Esophagus squamous epithelium (tissue), 5 donors: Measurements from ENCODE around the gene ZBTB11. TPM values are rescaled to one million over a fixed set of nuclear protein-coding genes. Genes with fewer than 3 reads are reported as not detected.
"Not testable (repeated sequence)": the region's sequence is repeated elsewhere in the genome, so short reads cannot be mapped to it uniquely, and the experiment has no call there.

Experiments
- DNase-seq: peaks from one replicate; lab custom pipeline; 2025; lab: John Stamatoyannopoulos, UW
- H3K27ac ChIP-seq, 4 donors: fragments of 200-600 bp; sonication (generic); one replicate each; pipeline ENCODE4 v1.5.1; 2016 to 2019; ENCODE audit warnings: mild to moderate bottlenecking in 1 of 4
- H3K27me3 ChIP-seq, 4 donors: fragments of 200-600 bp; sonication (generic); 1 replicate in 3 of 4; 2 replicates in 1 of 4; pipeline versions ENCODE4 v1.5.1 to v1.6.0; 2017 to 2021; ENCODE audit warnings: antibody characterized with exemption in 1 of 4
- H3K36me3 ChIP-seq, 3 donors: fragments of 200-600 bp; sonication (generic); one replicate each; pipeline ENCODE4 v1.5.1; 2016 to 2019
- H3K4me1 ChIP-seq, 3 donors: fragments of 200-600 bp; sonication (generic); one replicate each; pipeline ENCODE4 v1.5.1; 2017 to 2019
- H3K4me3 ChIP-seq, 4 donors: fragments of 200-600 bp; sonication (generic); 1 replicate in 3 of 4; 2 replicates in 1 of 4; pipeline ENCODE4 v1.5.1; 2016 to 2019; ENCODE audit warnings: mild to moderate bottlenecking in 2 of 4, moderate library complexity in 1 of 4
- H3K9me3 ChIP-seq, 3 donors: fragments of 200-600 bp; sonication (generic); one replicate each; pipeline ENCODE4 v1.5.1; 2016 to 2019
- POLR2A ChIP-seq, 4 donors: fragments of 450-650 bp; IDR thresholded peaks; one replicate each; pipeline ENCODE4 v1.6.1; 2017; ENCODE audit warnings: antibody characterized with exemption in 4 of 4, mild to moderate bottlenecking in 4 of 4, moderate library complexity in 3 of 4
- WGBS, 2 donors: methylation state at CpG; one replicate each; pipeline ENCODE4 v1.1.5; 2018; 5-methylcytosine and 5-hydroxymethylcytosine counted together
- intact Hi-C: fragments of 100-400 bp; cut with DNase I; formaldehyde crosslinking; loops from one replicate; pipeline ENCODE4 v1.15.0; 2022
- total RNA-seq, 4 donors: library from RNA; depleted of rRNA; stranded (reverse); fragments of >200 nt; gene quantifications; one replicate each; pipeline ENCODE4 v1.1.0, GENCODE V29; 2016
- TF ChIP-seq, protein P1 (sequence below), 6 experiments: fragments of 450-650 bp in 4 of 6; fragments of 200-600 bp in 2 of 6; sonication (generic) in 2 of 6; IDR thresholded peaks; one replicate each; pipeline ENCODE4 v1.5.1; 2016 to 2019; ENCODE audit warnings: antibody characterized with exemption in 6 of 6, mild to moderate bottlenecking in 4 of 6, moderate library complexity in 4 of 6
- donor health status: DM: yes; HTN: yes; CAD: no.

Gene ZBTB11
- total RNA-seq, 4 donors from 2014 or later, result 12.7 to 26.9 (median 18.8) TPM

DNA sequence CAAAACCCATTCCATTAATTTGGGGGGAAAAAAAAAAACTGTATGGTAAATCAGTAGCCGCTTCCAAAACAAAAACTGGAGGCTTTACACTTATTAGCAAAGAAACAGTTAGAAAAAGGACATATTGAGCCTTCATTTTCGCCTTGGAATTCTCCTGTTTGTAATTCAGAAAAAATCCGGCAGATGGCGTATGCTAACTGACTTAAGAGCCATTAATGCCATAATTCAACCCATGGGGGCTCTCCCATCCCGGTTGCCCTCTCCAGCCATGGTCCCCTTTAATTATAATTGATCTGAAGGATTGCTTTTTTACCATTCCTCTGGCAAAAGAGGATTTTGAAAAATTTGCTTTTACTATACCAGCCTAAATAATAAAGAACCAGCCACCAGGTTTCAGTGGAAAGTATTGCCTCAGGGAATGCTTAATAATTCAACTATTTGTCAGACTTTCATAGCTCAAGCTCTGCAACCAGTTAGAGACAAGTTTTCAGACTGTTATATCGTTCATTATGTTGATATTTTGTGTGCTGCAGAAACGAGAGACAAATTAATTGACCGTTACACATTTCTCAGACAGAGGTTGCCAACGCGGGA lies 18.9 kb upstream of the ZBTB11 start:
- Histone ChIP-seq H3K27ac (no peak overlapping the region), H3K27me3 (no peaks in the 10 kb centered on the region), H3K36me3 (no peaks in the 10 kb centered on the region), H3K4me1 (peaks cover 0 to 21% (median 0%) of the 10 kb centered on the region in 3 donors), H3K9me3 (no peaks in the 10 kb centered on the region), H3K4me3 (no peak overlapping the region)
- no peak for DNase-seq
- WGBS, 2 donors, result 29 to 31% methylated on average over 10 of the region's 10 CpGs
- intact Hi-C loops, result no loop called here
- TF ChIP-seq, protein P1, sequence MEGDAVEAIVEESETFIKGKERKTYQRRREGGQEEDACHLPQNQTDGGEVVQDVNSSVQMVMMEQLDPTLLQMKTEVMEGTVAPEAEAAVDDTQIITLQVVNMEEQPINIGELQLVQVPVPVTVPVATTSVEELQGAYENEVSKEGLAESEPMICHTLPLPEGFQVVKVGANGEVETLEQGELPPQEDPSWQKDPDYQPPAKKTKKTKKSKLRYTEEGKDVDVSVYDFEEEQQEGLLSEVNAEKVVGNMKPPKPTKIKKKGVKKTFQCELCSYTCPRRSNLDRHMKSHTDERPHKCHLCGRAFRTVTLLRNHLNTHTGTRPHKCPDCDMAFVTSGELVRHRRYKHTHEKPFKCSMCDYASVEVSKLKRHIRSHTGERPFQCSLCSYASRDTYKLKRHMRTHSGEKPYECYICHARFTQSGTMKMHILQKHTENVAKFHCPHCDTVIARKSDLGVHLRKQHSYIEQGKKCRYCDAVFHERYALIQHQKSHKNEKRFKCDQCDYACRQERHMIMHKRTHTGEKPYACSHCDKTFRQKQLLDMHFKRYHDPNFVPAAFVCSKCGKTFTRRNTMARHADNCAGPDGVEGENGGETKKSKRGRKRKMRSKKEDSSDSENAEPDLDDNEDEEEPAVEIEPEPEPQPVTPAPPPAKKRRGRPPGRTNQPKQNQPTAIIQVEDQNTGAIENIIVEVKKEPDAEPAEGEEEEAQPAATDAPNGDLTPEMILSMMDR (IDR thresholded peaks at IDR 0.05), result peak; percentile 64 to 80 (median 78)
- no peak for TF ChIP-seq POLR2A (IDR thresholded peaks at IDR 0.05)

DNA sequence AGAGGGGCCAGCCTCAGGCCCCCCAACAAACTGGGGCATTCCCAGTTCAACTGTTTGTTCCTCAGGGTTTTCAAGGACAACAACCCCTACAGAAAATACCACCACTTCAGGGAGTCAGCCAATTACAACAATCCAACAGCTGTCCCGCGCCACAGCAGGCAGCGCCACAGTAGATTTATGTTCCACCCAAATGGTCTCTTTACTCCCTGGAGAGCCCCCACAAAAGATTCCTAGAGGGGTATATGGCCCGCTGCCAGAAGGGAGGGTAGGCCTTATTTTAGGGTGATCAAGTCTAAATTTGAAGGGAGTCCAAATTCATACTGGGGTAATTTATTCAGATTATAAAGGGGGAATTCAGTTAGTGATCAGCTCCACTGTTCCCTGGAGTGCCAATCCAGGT lies 17.9 kb upstream of the ZBTB11 start:
- intact Hi-C loops, H3K9me3 ChIP-seq, DNase-seq, H3K36me3 ChIP-seq, H3K27ac ChIP-seq, H3K4me3 ChIP-seq, H3K27me3 ChIP-seq: not testable (repeated sequence)
- H3K4me1 ChIP-seq, result peaks cover 0 to 21% (median 0%) of the 10 kb centered on the region in 3 donors
- 83 to 86% methylated on average over 4 of the region's 4 CpGs for WGBS, 2 donors

DNA sequence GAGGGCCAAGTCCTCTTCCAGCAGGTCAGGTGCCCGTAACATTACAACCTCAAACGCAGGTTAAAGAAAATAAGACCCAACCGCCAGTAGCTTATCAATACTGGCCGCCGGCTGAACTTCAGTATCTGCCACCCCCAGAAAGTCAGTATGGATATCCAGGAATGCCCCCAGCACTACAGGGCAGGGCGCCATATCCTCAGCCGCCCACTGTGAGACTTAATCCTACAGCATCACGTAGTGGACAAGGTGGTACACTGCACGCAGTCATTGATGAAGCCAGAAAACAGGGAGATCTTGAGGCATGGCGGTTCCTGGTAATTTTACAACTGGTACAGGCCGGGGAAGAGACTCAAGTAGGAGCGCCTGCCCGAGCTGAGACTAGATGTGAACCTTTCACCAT lies 16.6 kb upstream of the ZBTB11 start:
- intact Hi-C loops, H3K27ac ChIP-seq, H3K4me3 ChIP-seq, DNase-seq, H3K36me3 ChIP-seq, H3K27me3 ChIP-seq, H3K9me3 ChIP-seq: not testable (repeated sequence)
- WGBS, 2 donors, result 71% methylated on average over 10 to 13 of the region's 13 CpGs
- peaks cover 0 to 21% (median 0%) of the 10 kb centered on the region in 3 donors for H3K4me1 ChIP-seq
- TF ChIP-seq, protein P1 (IDR thresholded peaks at IDR 0.05), result peak in 5 of 6 experiments; percentile 37 to 75 (median 54)

DNA sequence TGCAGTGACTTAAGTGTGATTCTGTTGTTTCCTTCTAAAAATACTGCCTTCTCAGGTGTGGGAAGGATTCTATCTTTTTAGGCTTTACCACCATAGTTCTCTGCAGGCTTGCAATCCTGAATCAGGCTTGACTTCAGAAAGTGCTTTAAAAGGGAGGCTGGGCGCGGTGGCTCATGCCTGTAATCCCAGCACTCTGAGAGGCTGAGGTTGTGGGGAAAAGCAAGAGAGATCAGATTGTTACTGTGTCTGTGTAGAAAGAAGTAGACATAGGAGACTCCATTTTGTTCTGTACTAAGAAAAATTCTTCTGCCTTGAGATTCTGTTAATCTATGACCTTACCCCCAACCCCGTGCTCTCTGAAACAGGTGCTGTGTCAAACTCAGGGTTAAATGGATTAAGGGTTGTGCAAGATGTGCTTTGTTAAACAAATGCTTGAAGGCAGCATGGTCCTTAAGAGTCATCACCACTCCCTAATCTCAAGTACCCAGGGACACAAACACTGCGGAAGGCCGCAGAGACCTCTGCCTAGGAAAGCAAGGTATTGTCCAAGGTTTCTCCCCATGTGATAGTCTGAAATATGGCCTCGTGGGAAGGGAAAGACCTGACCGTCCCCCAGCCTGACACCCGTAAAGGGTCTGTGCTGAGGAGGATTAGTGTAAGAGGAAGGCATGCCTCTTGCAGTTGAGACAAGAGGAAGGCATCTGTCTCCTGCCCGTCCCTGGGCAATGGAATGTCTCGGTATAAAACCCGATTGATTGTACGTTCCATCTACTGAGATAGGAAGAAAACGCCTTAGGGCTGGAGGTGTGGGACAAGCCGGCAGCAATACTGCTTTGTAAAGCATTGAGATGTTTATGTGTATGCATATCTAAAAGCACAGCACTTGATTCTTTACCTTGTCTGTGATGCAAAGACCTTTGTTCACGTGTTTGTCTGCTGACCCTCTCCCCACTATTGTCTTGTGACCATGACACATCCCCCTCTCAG lies 15.0 kb upstream of the ZBTB11 start:
- Histone ChIP-seq H3K4me1 (peaks cover 0 to 31% (median 4%) of the 10 kb centered on the region in 3 donors), H3K27ac (peak overlapping the region in 1 of 4 donors; percentile 58)
- H3K9me3 ChIP-seq, H3K27me3 ChIP-seq, intact Hi-C loops, H3K36me3 ChIP-seq, H3K4me3 ChIP-seq, DNase-seq: not testable (repeated sequence)
- 66 to 73% methylated on average over 8 to 9 of the region's 15 CpGs for WGBS, 2 donors

DNA sequence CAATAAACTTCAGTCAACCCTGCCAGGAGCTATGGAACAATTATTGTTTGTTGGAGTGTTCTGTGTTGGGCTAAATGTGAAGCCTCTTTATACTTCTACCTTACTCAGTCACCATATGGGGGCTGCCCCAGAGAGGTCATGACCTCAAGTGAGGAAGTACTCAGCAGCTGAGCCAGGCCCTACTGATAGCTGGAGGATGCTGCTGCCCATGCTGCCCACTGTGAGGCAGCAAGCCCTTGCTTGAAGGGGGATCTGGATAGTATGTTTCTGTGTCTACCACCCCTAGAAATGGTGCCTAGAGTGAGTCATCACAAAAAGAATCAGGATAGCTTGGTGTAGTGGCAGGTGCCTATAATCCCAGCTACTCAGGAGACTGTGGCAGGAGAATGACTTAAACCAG lies 14.0 kb upstream of the ZBTB11 start:
- peak overlapping the region in 1 of 4 donors; percentile 58 for H3K27ac ChIP-seq
- no peak for DNase-seq
- H3K36me3 ChIP-seq, result no peaks in the 10 kb centered on the region
- no peaks in the 10 kb centered on the region for H3K9me3 ChIP-seq
- intact Hi-C loops, result no loop called here
- no peaks in the 10 kb centered on the region for H3K27me3 ChIP-seq
- peaks cover 0 to 31% (median 4%) of the 10 kb centered on the region in 3 donors for H3K4me1 ChIP-seq
- TF ChIP-seq POLR2A (IDR thresholded peaks at IDR 0.05), result no peak
- TF ChIP-seq, protein P1 (IDR thresholded peaks at IDR 0.05), result no peak
- no peak overlapping the region for H3K4me3 ChIP-seq

DNA sequence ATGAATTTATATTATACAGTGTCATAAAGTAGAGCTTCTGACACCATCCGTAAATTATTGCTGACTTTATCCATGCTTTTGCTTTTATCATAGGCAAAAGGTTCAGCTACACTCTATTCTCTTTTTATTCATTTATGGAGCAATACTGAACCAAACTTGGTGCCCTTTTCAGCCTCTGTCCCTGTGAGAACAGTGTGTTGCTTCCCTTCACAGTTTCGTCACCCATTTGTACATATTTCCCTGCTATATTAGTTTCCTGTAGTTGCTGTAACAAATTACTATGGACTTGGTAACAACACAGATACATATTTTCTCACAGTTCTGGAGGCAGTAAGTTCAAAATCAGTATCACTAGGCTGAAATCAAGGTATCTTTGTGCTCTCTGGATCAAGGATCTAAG lies 12.4 kb upstream of the ZBTB11 start:
- peaks cover 4 to 39% (median 11%) of the 10 kb centered on the region in 3 donors for H3K4me1 ChIP-seq
- H3K4me3 ChIP-seq, result no peak overlapping the region
- intact Hi-C loops, result no loop called here
- peaks cover 0 to 12% (median under 1%) of the 10 kb centered on the region in 3 donors for H3K36me3 ChIP-seq
- WGBS, 2 donors, result 76 to 95% methylated on average over 2 of the region's 2 CpGs
- TF ChIP-seq, protein P1 (IDR thresholded peaks at IDR 0.05), result no peak
- no peak for TF ChIP-seq POLR2A (IDR thresholded peaks at IDR 0.05)
- DNase-seq, result no peak
- H3K27ac ChIP-seq, result no peak overlapping the region
- no peaks in the 10 kb centered on the region for H3K9me3 ChIP-seq
- H3K27me3 ChIP-seq, result no peaks in the 10 kb centered on the region
